IPS DF 6.9 (cell line): ENCODE results near the gene BCAS1.

Experiments used
- DNase-seq: peaks from one replicate; pipeline ENCODE4 v3.0.0-alpha.2; 2013; ENCODE audit warnings: low read depth, low spot score
- H3K27ac ChIP-seq: one replicate; pipeline ENCODE4 v1.5.1; 2013; ENCODE audit warnings: low read length, control low read depth
- H3K27me3 ChIP-seq: 2 replicates; pipeline ENCODE4 v1.6.1; 2013; ENCODE audit warnings: mild to moderate bottlenecking, low read length; ENCODE audit not compliant: control insufficient read depth, insufficient read depth
- H3K36me3 ChIP-seq: 2 replicates; pipeline ENCODE4 v1.6.1; 2013; ENCODE audit warnings: low read length; ENCODE audit not compliant: control insufficient read depth, insufficient read depth
- H3K4me1 ChIP-seq: 2 replicates; pipeline ENCODE4 v1.6.1; 2013; ENCODE audit warnings: low read length; ENCODE audit not compliant: control insufficient read depth, insufficient read depth
- H3K4me3 ChIP-seq: 2 replicates; pipeline ENCODE4 v1.5.1; 2013; ENCODE audit warnings: mild to moderate bottlenecking, low read length
- H3K9me3 ChIP-seq: 2 replicates; pipeline ENCODE4 v1.6.1; 2013; ENCODE audit warnings: low read length, inconsistent platforms; ENCODE audit not compliant: control insufficient read depth, insufficient read depth
- WGBS: extraction: QIAGEN DNeasy Blood & Tissue Kit; methylation state at CpG from one replicate; pipeline ENCODE4 v1.1.7; 2013; ENCODE audit warnings: mixed read lengths, missing lambda C conversion rate; ENCODE audit not compliant: insufficient read length, insufficient coverage; 5-methylcytosine and 5-hydroxymethylcytosine counted together

BCAS1 gene

GRCh38 chr20:54103067-54103761, 32.8 kb upstream of the BCAS1 start:
- no peaks in the 10 kb centered on the region for H3K27me3 ChIP-seq
- H3K27ac ChIP-seq: no peak overlapping the region
- DNase-seq: peak; percentile 61
- WGBS: no CpG with 5 or more reads among the region's 11 CpGs
- no peaks in the 10 kb centered on the region for H3K36me3 ChIP-seq
- no peaks in the 10 kb centered on the region for H3K9me3 ChIP-seq
- H3K4me3 ChIP-seq: no peak overlapping the region
- no peaks in the 10 kb centered on the region for H3K4me1 ChIP-seq

GRCh38 chr20:54102543-54102942, 32.1 kb upstream of the BCAS1 start:
- H3K27ac ChIP-seq: no peak overlapping the region
- H3K4me1 ChIP-seq: no peaks in the 10 kb centered on the region
- DNase-seq: no peak
- no peaks in the 10 kb centered on the region for H3K9me3 ChIP-seq
- no peaks in the 10 kb centered on the region for H3K27me3 ChIP-seq
- no peaks in the 10 kb centered on the region for H3K36me3 ChIP-seq
- WGBS: no CpG with 5 or more reads among the region's 2 CpGs
- no peak overlapping the region for H3K4me3 ChIP-seq

- WGBS: no CpG with 5 or more reads among the region's 2 CpGs
Observed at GRCh38 chr20:54100563-54100962, 30.2 kb upstream of the BCAS1 start.

DNA sequence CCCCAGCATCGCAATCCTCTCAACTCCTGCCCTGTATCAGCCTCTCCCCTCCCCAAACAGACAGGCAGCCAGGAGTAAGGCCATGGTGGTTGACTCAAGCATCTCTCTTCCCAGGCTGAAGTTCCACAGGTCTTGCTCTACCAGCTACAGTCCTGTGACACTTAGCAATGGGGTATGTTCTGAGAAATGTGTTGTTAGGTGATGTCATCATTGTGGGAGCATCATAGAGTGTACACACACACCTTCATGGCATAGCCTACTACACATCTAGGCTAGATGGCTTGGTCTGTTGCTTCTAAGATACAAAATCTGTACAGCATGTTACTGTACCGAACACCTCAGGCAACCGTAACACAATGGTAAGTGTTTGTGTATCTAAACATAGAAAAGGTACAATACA, 29.5 kb upstream of the BCAS1 start:
- H3K9me3 ChIP-seq: no peaks in the 10 kb centered on the region
- no peaks in the 10 kb centered on the region for H3K27me3 ChIP-seq
- H3K4me1 ChIP-seq: no peaks in the 10 kb centered on the region
- no peaks in the 10 kb centered on the region for H3K36me3 ChIP-seq
- no peak overlapping the region for H3K4me3 ChIP-seq
- no peak overlapping the region for H3K27ac ChIP-seq
- no CpG with 5 or more reads among the region's 3 CpGs for WGBS
- no peak for DNase-seq

More at GRCh38 chr20:54100563-54100962, 30.2 kb upstream of the BCAS1 start:
- H3K4me1 ChIP-seq: no peaks in the 10 kb centered on the region
- no peak for DNase-seq
- H3K9me3 ChIP-seq: no peaks in the 10 kb centered on the region
- no peak overlapping the region for H3K4me3 ChIP-seq
- H3K27ac ChIP-seq: no peak overlapping the region
- H3K27me3 ChIP-seq: no peaks in the 10 kb centered on the region
- no peaks in the 10 kb centered on the region for H3K36me3 ChIP-seq

- Histone ChIP-seq H3K4me1 (no peaks in the 10 kb centered on the region), H3K4me3 (no peak overlapping the region)
- WGBS: no CpG with 5 or more reads among the region's 3 CpGs
Observed at GRCh38 chr20:54098047-54098446, 27.7 kb upstream of the BCAS1 start.

DNA sequence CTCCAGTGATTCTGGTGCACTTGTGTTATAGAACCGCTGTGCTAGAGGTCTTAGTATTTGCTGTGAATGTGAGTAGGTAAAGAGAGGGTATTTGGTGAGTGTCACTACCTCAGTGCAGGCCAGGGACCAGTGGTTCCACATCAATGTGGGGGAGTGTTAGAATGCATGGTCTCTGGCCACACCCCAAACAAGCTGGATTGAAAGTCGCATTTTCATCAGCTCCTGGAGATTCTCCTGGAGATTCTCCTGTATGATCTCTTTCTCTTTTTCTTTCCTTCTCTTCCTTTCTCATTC, 26.8 kb upstream of the BCAS1 start:
- Histone ChIP-seq H3K4me3 (no peak overlapping the region), H3K9me3 (no peaks in the 10 kb centered on the region), H3K36me3 (no peaks in the 10 kb centered on the region), H3K4me1 (no peaks in the 10 kb centered on the region), H3K27ac (no peak overlapping the region), H3K27me3 (no peaks in the 10 kb centered on the region)
- whole genome bisulfite sequencing: no CpG with 5 or more reads among the region's 2 CpGs
- DNase-seq: no peak

More at GRCh38 chr20:54098047-54098446, 27.7 kb upstream of the BCAS1 start:
- DNase-seq: no peak
- no peaks in the 10 kb centered on the region for H3K36me3 ChIP-seq
- no peak overlapping the region for H3K27ac ChIP-seq
- H3K9me3 ChIP-seq: no peaks in the 10 kb centered on the region
- no peaks in the 10 kb centered on the region for H3K27me3 ChIP-seq

DNA sequence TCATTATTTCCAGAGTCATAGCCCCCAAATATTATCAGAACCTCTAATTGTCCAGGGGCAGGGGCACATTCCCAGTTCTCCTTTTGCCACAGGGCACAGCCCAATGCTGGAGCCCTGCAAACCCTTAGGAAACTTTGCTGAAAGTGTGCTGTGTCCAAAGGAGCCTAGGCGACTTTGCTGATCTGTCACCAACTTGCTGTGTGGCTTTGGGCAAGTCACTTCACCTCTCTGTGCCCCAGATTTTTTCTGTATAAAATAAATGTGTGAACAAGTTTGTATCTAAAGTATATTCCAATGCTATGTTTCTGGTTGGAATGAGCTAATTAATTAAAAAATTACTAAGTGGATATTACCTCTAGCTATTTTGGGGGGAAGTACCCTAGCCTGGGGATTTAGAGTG, 25.4 kb upstream of the BCAS1 start:
- DNase-seq: no peak
- Histone ChIP-seq H3K27me3 (no peaks in the 10 kb centered on the region), H3K4me1 (no peaks in the 10 kb centered on the region), H3K4me3 (no peak overlapping the region), H3K9me3 (no peaks in the 10 kb centered on the region), H3K36me3 (no peaks in the 10 kb centered on the region), H3K27ac (no peak overlapping the region)
- no CpG with 5 or more reads among the region's 1 CpG for WGBS

- H3K27me3 ChIP-seq: no peaks in the 10 kb centered on the region
- DNase-seq: no peak
- no peaks in the 10 kb centered on the region for H3K36me3 ChIP-seq
- H3K4me3 ChIP-seq: no peak overlapping the region
- no peaks in the 10 kb centered on the region for H3K9me3 ChIP-seq
- no peaks in the 10 kb centered on the region for H3K4me1 ChIP-seq
- H3K27ac ChIP-seq: no peak overlapping the region
- no CpG with 5 or more reads among the region's 5 CpGs for WGBS
Observed at GRCh38 chr20:54094268-54094580, 23.8 kb upstream of the BCAS1 start.

- no peak for DNase-seq
- Histone ChIP-seq H3K4me3 (no peak overlapping the region), H3K9me3 (no peaks in the 10 kb centered on the region), H3K27me3 (no peaks in the 10 kb centered on the region), H3K27ac (no peak overlapping the region), H3K4me1 (no peaks in the 10 kb centered on the region), H3K36me3 (no peaks in the 10 kb centered on the region)
- WGBS: no CpG with 5 or more reads among the region's 9 CpGs
Observed at GRCh38 chr20:54093423-54094267, 23.3 kb upstream of the BCAS1 start.

DNA sequence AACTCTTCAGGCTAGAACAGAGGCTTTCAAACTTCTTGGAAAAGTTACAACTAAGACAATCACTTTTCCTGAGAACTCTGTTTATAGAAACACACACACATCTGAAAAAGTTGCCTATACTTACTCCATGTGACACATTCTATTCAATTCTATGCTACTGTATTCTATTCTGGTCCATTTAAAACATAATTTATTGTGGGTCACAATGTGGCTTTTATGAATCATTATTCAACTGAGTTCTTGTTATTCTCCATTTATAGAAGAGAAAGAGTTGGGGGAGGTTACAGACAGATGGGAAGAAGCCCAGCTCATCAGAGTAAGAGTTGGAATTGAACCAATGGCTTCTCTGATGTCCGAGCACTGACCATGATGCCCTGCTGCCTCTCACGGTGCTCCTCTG, 21.6 kb upstream of the BCAS1 start:
- Histone ChIP-seq H3K36me3 (no peaks in the 10 kb centered on the region), H3K4me3 (no peak overlapping the region), H3K27me3 (no peaks in the 10 kb centered on the region), H3K4me1 (no peaks in the 10 kb centered on the region), H3K9me3 (no peaks in the 10 kb centered on the region), H3K27ac (no peak overlapping the region)
- no peak for DNase-seq
- WGBS: no CpG with 5 or more reads among the region's 2 CpGs

- no CpG with 5 or more reads among the region's 6 CpGs for WGBS
- no peaks in the 10 kb centered on the region for H3K27me3 ChIP-seq
- DNase-seq: no peak
- H3K27ac ChIP-seq: no peak overlapping the region
- no peaks in the 10 kb centered on the region for H3K36me3 ChIP-seq
- no peak overlapping the region for H3K4me3 ChIP-seq
- H3K9me3 ChIP-seq: no peaks in the 10 kb centered on the region; the same call in 1 of the 2 replicates
- no peaks in the 10 kb centered on the region for H3K4me1 ChIP-seq
Observed at GRCh38 chr20:54091120-54091480, 20.7 kb upstream of the BCAS1 start.
